ENCODE measurements around the gene KRTAP29-1.
"Not testable (repeated sequence)": the region's sequence is repeated elsewhere in the genome, so short reads cannot be mapped to it uniquely, and the experiment has no call there.

KRTAP29-1 gene, protein sequence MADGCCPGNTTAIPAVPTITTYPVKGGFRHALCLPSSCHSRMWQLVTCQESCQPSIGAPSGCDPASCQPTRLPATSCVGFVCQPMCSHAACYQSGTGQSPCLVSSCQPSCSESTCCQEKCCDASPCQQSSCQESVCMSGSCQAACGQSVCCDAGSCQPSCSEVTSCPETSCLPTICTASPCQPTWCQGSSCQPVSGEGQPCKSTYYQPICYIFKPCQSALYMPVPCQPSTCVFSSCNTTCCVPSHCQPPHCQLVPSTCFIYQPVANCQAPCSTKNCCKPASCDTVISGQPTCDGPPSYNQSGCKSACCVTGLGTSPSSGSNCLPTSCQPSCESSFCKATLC

DNA sequence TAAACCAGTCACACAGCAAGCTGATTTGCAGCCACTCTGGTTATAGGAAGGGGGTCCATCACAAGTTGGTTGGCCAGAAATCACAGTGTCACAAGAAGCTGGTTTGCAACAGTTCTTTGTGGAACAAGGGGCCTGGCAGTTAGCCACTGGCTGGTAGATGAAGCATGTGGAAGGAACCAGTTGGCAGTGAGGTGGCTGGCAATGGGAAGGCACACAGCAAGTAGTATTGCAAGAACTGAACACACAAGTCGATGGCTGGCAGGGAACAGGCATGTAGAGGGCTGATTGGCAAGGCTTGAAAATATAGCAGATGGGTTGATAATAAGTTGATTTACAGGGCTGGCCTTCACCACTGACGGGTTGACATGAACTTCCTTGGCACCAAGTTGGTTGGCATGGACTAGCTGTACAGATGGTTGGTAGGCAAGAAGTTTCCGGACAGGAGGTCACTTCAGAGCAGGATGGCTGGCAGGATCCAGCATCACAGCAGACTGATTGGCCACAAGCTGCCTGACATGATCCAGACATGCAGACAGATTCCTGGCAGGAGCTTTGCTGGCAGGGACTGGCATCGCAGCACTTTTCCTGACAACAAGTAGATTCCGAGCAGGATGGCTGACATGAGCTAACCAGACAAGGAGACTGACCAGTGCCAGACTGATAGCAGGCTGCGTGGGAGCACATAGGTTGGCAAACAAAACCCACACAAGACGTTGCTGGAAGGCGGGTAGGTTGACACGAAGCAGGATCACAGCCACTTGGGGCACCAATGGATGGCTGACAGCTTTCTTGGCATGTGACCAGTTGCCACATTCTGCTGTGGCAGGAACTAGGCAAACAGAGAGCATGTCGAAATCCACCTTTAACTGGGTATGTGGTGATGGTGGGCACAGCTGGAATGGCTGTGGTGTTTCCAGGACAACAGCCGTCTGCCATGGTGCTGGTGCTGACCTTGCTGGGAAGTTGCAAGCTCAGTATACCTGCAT, at the start of gene KRTAP29-1:
TSS of gene KRTAP29-1 (minus strand) at position 936 of the 986 bp plus-strand sequence. CDS start at position 936, 0 bp downstream.
- H3K4me1 Mint-ChIP-seq (ENCODE audit: low read depth) = peaks cover 33% of the 10 kb centered on the region
- peaks cover 4% of the 10 kb centered on the region for H3K9me3 Mint-ChIP-seq (ENCODE audit: low read depth)
- no peaks in the 10 kb centered on the region for H3K27me3 Mint-ChIP-seq
- H3K27ac Mint-ChIP-seq = peak within 1 kb of the TSS; percentile 13
- peaks cover 5% of the 10 kb centered on the region for H3K36me3 Mint-ChIP-seq
- no peak within 1 kb of the TSS for H3K4me3 Mint-ChIP-seq

DNA sequence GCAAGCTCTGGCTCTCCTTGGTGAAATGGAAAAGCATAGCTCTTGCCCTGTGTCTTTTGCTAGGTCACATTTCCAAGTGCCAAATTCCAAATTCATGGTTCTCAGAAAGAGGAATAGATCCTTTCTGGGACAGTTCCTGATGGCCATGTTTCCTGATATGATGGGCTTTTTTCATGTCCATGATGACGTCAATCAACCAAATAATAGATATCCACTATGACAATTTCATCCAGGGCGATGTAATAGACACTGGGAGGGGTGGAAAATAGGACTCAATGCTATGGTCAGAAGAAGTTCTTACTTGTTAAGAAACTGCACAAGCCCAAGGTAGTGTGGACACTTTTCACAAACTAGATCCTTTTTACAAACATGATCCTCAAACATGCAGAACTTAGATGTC, 48.5 kb upstream of the KRTAP29-1 start:
- Mint-ChIP-seq H3K9me3 (ENCODE audit: low read depth) (no peaks in the 10 kb centered on the region), H3K36me3 (no peaks in the 10 kb centered on the region), H3K27me3 (no peaks in the 10 kb centered on the region), H3K27ac (no peak overlapping the region), H3K4me3 (no peak overlapping the region), H3K4me1 (ENCODE audit: low read depth) (peaks cover 17% of the 10 kb centered on the region)

GRCh38 chr17:41350381-41350878, 47.8 kb upstream of the KRTAP29-1 start, which contains the start of gene KRT33A:
KRT33A (minus strand) TSS chr17:41350828; CDS start chr17:41350767, 61 bp downstream.
- H3K36me3 Mint-ChIP-seq; H3K27ac Mint-ChIP-seq; H3K9me3 Mint-ChIP-seq (ENCODE audit: low read depth); H3K27me3 Mint-ChIP-seq; H3K4me3 Mint-ChIP-seq: not testable (repeated sequence)
- H3K4me1 Mint-ChIP-seq (ENCODE audit: low read depth) = peaks cover 17% of the 10 kb centered on the region

DNA sequence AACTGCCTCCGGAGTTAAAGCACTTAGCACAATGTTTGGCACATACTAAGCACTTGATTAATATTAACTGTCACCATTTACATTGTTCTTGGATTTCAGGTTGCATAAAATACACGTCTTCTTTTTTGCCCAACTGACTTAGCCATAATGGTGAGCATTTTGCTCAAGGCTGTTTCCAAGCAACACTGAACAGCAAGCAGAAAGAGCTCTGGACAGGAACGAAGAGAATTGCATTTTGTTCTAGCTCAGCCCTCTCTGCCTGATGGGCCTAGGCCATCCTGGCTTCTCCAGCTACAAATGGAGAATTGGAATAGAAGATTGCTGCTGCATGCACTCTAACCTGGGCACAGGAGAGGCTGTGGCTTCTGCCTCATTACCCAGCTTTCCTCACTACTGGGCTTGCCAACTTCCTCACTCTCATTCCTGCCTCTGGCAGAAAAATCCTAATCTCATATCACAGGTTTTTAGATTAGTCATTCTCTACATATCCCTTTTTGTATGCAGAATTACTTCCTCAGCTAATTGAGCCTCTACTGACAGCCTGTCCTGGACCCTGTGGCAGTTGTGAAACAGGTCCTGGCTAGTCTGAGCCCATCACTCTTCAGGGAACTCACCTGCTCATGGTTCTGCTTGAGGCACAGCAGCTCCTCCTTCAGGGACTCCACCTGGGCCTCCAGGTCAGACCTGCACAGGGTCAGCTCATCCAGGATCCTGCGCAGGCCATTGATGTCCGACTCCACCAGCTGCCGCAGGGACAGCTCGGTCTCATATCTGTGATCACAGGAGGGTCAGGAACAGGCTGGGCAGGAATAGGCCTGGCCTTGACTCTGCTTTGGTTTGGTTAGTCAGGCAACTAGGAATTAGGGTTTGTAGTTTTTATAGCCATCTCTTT, 45.5 kb upstream of the KRTAP29-1 start:
- Mint-ChIP-seq H3K4me3 (no peak overlapping the region), H3K9me3 (ENCODE audit: low read depth) (peaks cover 4% of the 10 kb centered on the region), H3K36me3 (peaks cover 5% of the 10 kb centered on the region), H3K27ac (no peak overlapping the region), H3K27me3 (no peaks in the 10 kb centered on the region), H3K4me1 (ENCODE audit: low read depth) (peaks cover 21% of the 10 kb centered on the region)

GRCh38 chr17:41346421-41346820, 43.8 kb upstream of the KRTAP29-1 start:
- H3K4me3 Mint-ChIP-seq; H3K9me3 Mint-ChIP-seq (ENCODE audit: low read depth); H3K27ac Mint-ChIP-seq; H3K27me3 Mint-ChIP-seq: not testable (repeated sequence)
- Mint-ChIP-seq H3K36me3 (peaks cover 13% of the 10 kb centered on the region), H3K4me1 (ENCODE audit: low read depth) (peaks cover 30% of the 10 kb centered on the region)

- Mint-ChIP-seq H3K27me3 (no peaks in the 10 kb centered on the region), H3K4me1 (ENCODE audit: low read depth) (peaks cover 31% of the 10 kb centered on the region), H3K36me3 (peaks cover 13% of the 10 kb centered on the region), H3K4me3 (no peak overlapping the region), H3K27ac (no peak overlapping the region), H3K9me3 (ENCODE audit: low read depth) (peaks cover 5% of the 10 kb centered on the region)
These were observed 43.3 kb upstream of the KRTAP29-1 start for GRCh38 chr17:41345992-41346391.

DNA sequence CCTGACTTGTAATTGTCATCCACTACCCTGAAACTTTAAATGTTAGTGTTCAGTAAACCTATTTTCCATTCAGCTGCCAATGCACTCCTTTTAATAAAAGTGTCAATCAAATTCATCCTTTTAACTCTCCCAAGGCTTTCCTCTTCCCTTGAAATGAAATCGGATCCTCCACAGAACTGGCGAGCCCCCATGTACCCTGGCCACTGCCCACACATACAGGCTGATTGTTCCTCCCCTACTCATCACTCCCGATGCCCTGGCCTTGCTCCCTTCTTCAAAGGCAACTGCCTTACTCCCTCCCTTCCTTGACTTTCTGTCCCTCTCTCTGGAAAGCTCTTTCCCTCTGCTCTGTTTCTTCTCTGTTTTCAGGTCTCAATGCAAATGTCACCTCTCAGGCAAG, 40.4 kb upstream of the KRTAP29-1 start:
- Mint-ChIP-seq H3K27me3 (no peaks in the 10 kb centered on the region), H3K9me3 (ENCODE audit: low read depth) (peaks cover 5% of the 10 kb centered on the region), H3K36me3 (peaks cover 13% of the 10 kb centered on the region), H3K27ac (no peak overlapping the region), H3K4me1 (ENCODE audit: low read depth) (peaks cover 58% of the 10 kb centered on the region), H3K4me3 (no peak overlapping the region)

- Mint-ChIP-seq H3K9me3 (ENCODE audit: low read depth) (peaks cover 5% of the 10 kb centered on the region), H3K27me3 (no peaks in the 10 kb centered on the region), H3K4me1 (ENCODE audit: low read depth) (peaks cover 65% of the 10 kb centered on the region), H3K36me3 (peaks cover 13% of the 10 kb centered on the region), H3K27ac (peak overlapping the region; percentile 30), H3K4me3 (peak overlapping the region; percentile 33)
These were observed 38.5 kb upstream of the KRTAP29-1 start for GRCh38 chr17:41340934-41341861.

DNA sequence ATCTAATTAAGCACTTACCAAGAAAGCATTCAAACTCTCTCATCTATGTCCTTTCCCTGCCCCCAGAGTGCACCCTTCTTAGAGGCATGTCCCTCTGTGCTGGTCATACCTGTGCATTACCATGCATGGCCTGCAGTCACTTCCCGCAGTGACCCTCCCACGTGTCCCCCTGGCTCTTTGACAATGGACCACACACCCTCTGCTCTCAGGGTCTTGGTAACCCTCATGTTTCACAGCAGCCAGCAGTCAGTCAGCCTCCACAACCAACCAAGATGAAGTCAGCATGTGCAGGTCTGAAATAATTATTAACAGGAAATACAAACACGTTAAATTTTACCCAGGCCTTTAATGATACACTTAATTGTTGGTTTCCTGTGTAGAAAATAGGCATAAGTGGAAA, 37.8 kb upstream of the KRTAP29-1 start:
- Mint-ChIP-seq H3K27me3 (no peaks in the 10 kb centered on the region), H3K9me3 (ENCODE audit: low read depth) (peaks cover 5% of the 10 kb centered on the region), H3K4me1 (ENCODE audit: low read depth) (peaks cover 72% of the 10 kb centered on the region), H3K27ac (peak overlapping the region; percentile 76), H3K36me3 (peaks cover 13% of the 10 kb centered on the region), H3K4me3 (peak overlapping the region; percentile 28)

- peak overlapping the region; percentile 59 for H3K4me3 Mint-ChIP-seq
- H3K4me1 Mint-ChIP-seq (ENCODE audit: low read depth) = peaks cover 80% of the 10 kb centered on the region
- no peaks in the 10 kb centered on the region for H3K27me3 Mint-ChIP-seq
- H3K36me3 Mint-ChIP-seq = peaks cover 13% of the 10 kb centered on the region
- peaks cover 5% of the 10 kb centered on the region for H3K9me3 Mint-ChIP-seq (ENCODE audit: low read depth)
- H3K27ac Mint-ChIP-seq = peak overlapping the region; percentile 76
These were observed 37.0 kb upstream of the KRTAP29-1 start for GRCh38 chr17:41339571-41340172.

- H3K27ac Mint-ChIP-seq = peak overlapping the region; percentile 75
- peaks cover 13% of the 10 kb centered on the region for H3K36me3 Mint-ChIP-seq
- peaks cover 87% of the 10 kb centered on the region for H3K4me1 Mint-ChIP-seq (ENCODE audit: low read depth)
- H3K9me3 Mint-ChIP-seq (ENCODE audit: low read depth) = peaks cover 5% of the 10 kb centered on the region
- H3K4me3 Mint-ChIP-seq = peak overlapping the region; percentile 59
- no peaks in the 10 kb centered on the region for H3K27me3 Mint-ChIP-seq
These were observed 36.4 kb upstream of the KRTAP29-1 start for GRCh38 chr17:41338961-41339485.

GRCh38 chr17:41335747-41336146, 33.1 kb upstream of the KRTAP29-1 start:
- Mint-ChIP-seq H3K36me3 (no peaks in the 10 kb centered on the region), H3K4me3 (no peak overlapping the region), H3K4me1 (ENCODE audit: low read depth) (peaks cover 72% of the 10 kb centered on the region), H3K27ac (no peak overlapping the region), H3K9me3 (ENCODE audit: low read depth) (no peaks in the 10 kb centered on the region), H3K27me3 (no peaks in the 10 kb centered on the region)
